K562 (cell line): ENCODE measurements around the gene FILIP1L. TPM values are rescaled to one million over a fixed set of nuclear protein-coding genes. Genes with fewer than 3 reads are reported as not detected.

ENCODE experiments used
- ASH1L ChIP-seq: fragments of 450-650 bp; IDR thresholded peaks from 2 replicates; pipeline ENCODE4 v1.6.1; 2018; ENCODE audit warnings: borderline replicate concordance, mild to moderate bottlenecking, low read depth; ENCODE audit not compliant: partially characterized antibody
- EP400 ChIP-seq: fragments of 450-650 bp; IDR thresholded peaks from 2 replicates; pipeline ENCODE4 v1.6.1; 2017; ENCODE audit warnings: antibody characterized with exemption, mild to moderate bottlenecking, moderate library complexity
- FIP1L1 ChIP-seq: fragments of 200-400 bp; formaldehyde crosslinking; IDR thresholded peaks from 2 replicates; pipeline ENCODE4 v1.6.1; 2018; ENCODE audit warnings: mild to moderate bottlenecking, low read depth, low read length; ENCODE audit not compliant: poor library complexity, severe bottlenecking
- IRF2 ChIP-seq: sonication (generic); formaldehyde crosslinking; IDR thresholded peaks from 2 replicates; pipeline ENCODE4 v1.8.1; 2022; ENCODE audit warnings: mild to moderate bottlenecking, missing genetic modification reagents
- LARP7 ChIP-seq: fragments of 450-650 bp; IDR thresholded peaks from 2 replicates; pipeline ENCODE4 v1.6.1; 2016
- MAFG ChIP-seq: fragments of 450-650 bp; conservative IDR thresholded peaks from 2 replicates; pipeline ENCODE4 v1.6.1; 2016; ENCODE audit warnings: missing genetic modification characterization, missing compliant biosample characterization
- MCM5 ChIP-seq: fragments of 450-650 bp; IDR thresholded peaks from 2 replicates; pipeline ENCODE4 v1.6.1; 2016; ENCODE audit warnings: low read depth
- NFE2L1 ChIP-seq: fragments of 450-650 bp; IDR thresholded peaks from 2 replicates; pipeline ENCODE4 v1.6.1; 2016; ENCODE audit warnings: missing genetic modification characterization, low read depth, mild to moderate bottlenecking, missing compliant biosample characterization, moderate library complexity, borderline replicate concordance
- NKRF ChIP-seq: fragments of 450-650 bp; IDR thresholded peaks from 2 replicates; pipeline ENCODE4 v1.6.1; 2016; ENCODE audit warnings: borderline replicate concordance
- PCBP2 ChIP-seq: fragments of 200-400 bp; formaldehyde crosslinking; IDR thresholded peaks from 2 replicates; pipeline ENCODE4 v1.6.1; 2018; ENCODE audit warnings: low read length, low read depth, mild to moderate bottlenecking, moderate library complexity; ENCODE audit not compliant: poor library complexity, severe bottlenecking
- SNIP1 ChIP-seq: fragments of 450-650 bp; IDR thresholded peaks from 2 replicates; pipeline ENCODE4 v1.7.1; 2017; ENCODE audit warnings: low read depth, mild to moderate bottlenecking
- TBL1XR1 ChIP-seq, 2 experiments: IDR thresholded peaks; 2 replicates each; pipeline ENCODE4 v1.6.1; 2012; ENCODE audit warnings: improper control_type of control experiment in 2 of 2, low read length in 2 of 2, mild to moderate bottlenecking in 1 of 2
- TEAD1 ChIP-seq, 2 experiments: fragments of 450-650 bp in 1 of 2; sonication (generic) in 1 of 2; formaldehyde crosslinking; IDR thresholded peaks; 2 replicates each; pipeline versions ENCODE4 v1.4.0 to v1.8.0; 2020 to 2022; ENCODE audit warnings: mild to moderate bottlenecking in 2 of 2, missing genetic modification reagents in 1 of 2
- TEAD4 ChIP-seq, 2 experiments: sonication (generic) in 1 of 2; formaldehyde crosslinking in 1 of 2; IDR thresholded peaks; 2 replicates each; pipeline versions ENCODE4 v1.6.1 to v1.8.0; 2012 to 2022; ENCODE audit warnings: borderline replicate concordance in 1 of 2, inconsistent platforms in 1 of 2, low read length in 1 of 2, mild to moderate bottlenecking in 1 of 2, missing genetic modification reagents in 1 of 2
- ZFP91 ChIP-seq: sonication (generic); formaldehyde crosslinking; IDR thresholded peaks from 2 replicates; pipeline ENCODE4 v1.8.0; 2022; ENCODE audit warnings: mild to moderate bottlenecking, missing genetic modification reagents
- ZNF316 ChIP-seq: fragments of 450-650 bp; IDR thresholded peaks from 2 replicates; pipeline ENCODE4 v1.6.1; 2016
- ZNF79 ChIP-seq: fragments of 250-450 bp; sonication (Bioruptor Pico); IDR thresholded peaks from 2 replicates; pipeline ENCODE4 v1.4.0; 2020; ENCODE audit warnings: low read depth, mild to moderate bottlenecking, moderate library complexity
- ZZZ3 ChIP-seq: fragments of 450-650 bp; IDR thresholded peaks from 2 replicates; pipeline ENCODE4 v1.6.1; 2016; ENCODE audit warnings: antibody characterized with exemption, mild to moderate bottlenecking, moderate library complexity
- polyA plus RNA-seq, 8 experiments: library from polyadenylated mRNA; depleted of rRNA in 4 of 8; stranded (reverse) in 5 of 8; unstranded in 3 of 8; fragments of >200 nt; fragmentation: Nextera tagmentation in 2 of 8; fragmentation: Illumina TruSeq in 1 of 8; extraction: Ambion mirVana in 2 of 8; extraction: Trizol in 1 of 8; gene quantifications; 2 replicates each; pipeline versions ENCODE4 v1.2.1 to v1.2.3, GENCODE V29; 2011 to 2014; ENCODE audit warnings: inconsistent platforms in 1 of 8, missing spikeins in 1 of 8
- total RNA-seq, 7 experiments: library from RNA; depleted of rRNA in 6 of 7; stranded (reverse); fragments of >200 nt in 6 of 7; fragmentation: Illumina TruSeq in 2 of 7; extraction: Trizol in 2 of 7; gene quantifications; 2 replicates each; pipeline versions ENCODE4 v1.2.1 to v1.2.3, GENCODE V29; 2011 to 2021; ENCODE audit warnings: low replicate concordance in 1 of 7

The FILIP1L gene
- total and polyA plus RNA-seq, 9 of the 15 experiments (the other 6 are each of a cell fraction or from before 2014, with no cell fraction given): 0.50 to 2.1 (median 1.1) TPM

- TF ChIP-seq ZZZ3 (no peak), TBL1XR1 (IDR thresholded peaks at IDR 0.05; ENCODE audit: low read length in 2 of 2) (no peak), ZFP91 (CRISPR knock-in tag) (no peak), FIP1L1 (no peak), TEAD1 (CRISPR knock-in tag; IDR thresholded peaks at IDR 0.05) (no peak), EP400 (no peak), IRF2 (CRISPR knock-in tag) (no peak), ASH1L (no peak), TEAD4 (IDR thresholded peaks at IDR 0.05; ENCODE audit: low read length) (no peak), TEAD4 (CRISPR knock-in tag; IDR thresholded peaks at IDR 0.05; ENCODE audit: borderline replicate concordance) (no peak), PCBP2 (no peak), MCM5 (no peak), SNIP1 (no peak), ZNF79 (no peak), NKRF (no peak), MAFG (tag) (peak; percentile 68), NFE2L1 (tag) (peak; percentile 47; the same call in 1 of the 2 replicates), LARP7 (no peak), ZNF316 (peak; percentile 79)
Observed at GRCh38 chr3:100154171-100154570, 39.9 kb upstream of the FILIP1L start (continued).
